HEK293T (cell line): ENCODE measurements around the gene SIK2.

Experiments
- FOXA1 ChIP-seq: fragments of 450-650 bp; IDR thresholded peaks from 2 replicates; pipeline ENCODE4 v1.6.1; 2016; ENCODE audit warnings: mild to moderate bottlenecking
- SP1 ChIP-seq: fragments of 450-650 bp; IDR thresholded peaks from 2 replicates; pipeline ENCODE4 v1.6.1; 2017
- SUZ12 ChIP-seq: fragments of 450-650 bp; IDR thresholded peaks from 2 replicates; pipeline ENCODE4 v1.6.1; 2016; ENCODE audit warnings: mild to moderate bottlenecking

GRCh38 chr11:111734101-111734953 is 132.1 kb downstream of the SIK2 start:
- TF ChIP-seq FOXA1: no peak
- no peak for TF ChIP-seq SP1
- no peak for TF ChIP-seq SUZ12
